NCI-H510A treated with DMSO at 0.1 percent for 48 hours (cell line): Measurements from ENCODE around the gene ARPC2.
"Not testable (repeated sequence)": the region's sequence is repeated elsewhere in the genome, so short reads cannot be mapped to it uniquely, and the experiment has no call there.

ENCODE experiments used
- DNase-seq: peaks from one replicate; lab custom pipeline; 2025; lab: John Stamatoyannopoulos, UW

The ARPC2 gene

DNA sequence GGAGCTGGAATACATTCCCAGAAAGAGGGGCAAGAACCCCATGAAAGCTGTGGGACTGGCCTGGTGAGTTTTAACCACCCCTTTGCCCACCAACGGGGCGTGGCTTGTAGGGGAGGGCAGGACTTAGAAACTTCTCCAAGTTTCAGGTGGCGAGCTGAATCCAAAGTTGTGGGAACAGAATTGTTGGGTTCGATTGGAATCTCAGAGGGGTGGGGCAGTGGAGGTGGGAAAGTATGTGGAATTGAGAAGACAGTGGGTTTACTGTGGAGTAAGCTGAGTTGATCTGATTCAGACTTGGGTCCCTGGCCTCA lies 54.5 kb downstream of the ARPC2 start:
- no peak for DNase-seq

DNA sequence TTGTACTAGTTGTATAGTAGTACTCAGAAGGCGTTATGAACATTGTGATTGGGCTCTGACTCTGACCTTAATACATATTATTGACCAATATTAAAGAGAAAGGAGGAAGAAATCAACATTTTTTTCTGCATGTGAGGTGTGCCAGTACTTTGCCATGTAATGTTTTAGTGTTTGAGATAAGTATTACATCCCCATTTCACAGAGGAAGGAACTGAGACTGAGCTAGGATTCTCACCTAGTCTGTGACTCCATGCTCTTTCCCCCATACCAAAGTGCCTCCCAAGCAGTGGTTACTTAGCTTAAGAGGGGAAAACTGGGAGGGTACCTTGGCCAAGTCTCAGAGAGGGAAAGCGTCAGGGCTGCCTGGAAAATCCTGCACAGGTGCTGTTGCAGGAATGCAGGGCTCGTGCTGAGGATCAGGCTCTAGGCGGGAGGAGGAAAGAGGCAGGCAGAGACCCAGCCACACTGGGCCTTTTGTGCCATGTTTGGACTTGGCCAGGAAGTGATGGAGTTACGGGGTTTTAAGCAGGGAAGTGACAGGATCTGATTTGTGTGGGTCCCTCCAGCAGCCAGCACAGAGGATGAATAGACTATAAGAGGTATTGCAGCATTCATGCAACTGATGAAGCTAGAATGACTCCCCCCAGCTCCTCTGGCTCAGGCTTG lies 55.0 kb downstream of the ARPC2 start:
- no peak for DNase-seq

DNA sequence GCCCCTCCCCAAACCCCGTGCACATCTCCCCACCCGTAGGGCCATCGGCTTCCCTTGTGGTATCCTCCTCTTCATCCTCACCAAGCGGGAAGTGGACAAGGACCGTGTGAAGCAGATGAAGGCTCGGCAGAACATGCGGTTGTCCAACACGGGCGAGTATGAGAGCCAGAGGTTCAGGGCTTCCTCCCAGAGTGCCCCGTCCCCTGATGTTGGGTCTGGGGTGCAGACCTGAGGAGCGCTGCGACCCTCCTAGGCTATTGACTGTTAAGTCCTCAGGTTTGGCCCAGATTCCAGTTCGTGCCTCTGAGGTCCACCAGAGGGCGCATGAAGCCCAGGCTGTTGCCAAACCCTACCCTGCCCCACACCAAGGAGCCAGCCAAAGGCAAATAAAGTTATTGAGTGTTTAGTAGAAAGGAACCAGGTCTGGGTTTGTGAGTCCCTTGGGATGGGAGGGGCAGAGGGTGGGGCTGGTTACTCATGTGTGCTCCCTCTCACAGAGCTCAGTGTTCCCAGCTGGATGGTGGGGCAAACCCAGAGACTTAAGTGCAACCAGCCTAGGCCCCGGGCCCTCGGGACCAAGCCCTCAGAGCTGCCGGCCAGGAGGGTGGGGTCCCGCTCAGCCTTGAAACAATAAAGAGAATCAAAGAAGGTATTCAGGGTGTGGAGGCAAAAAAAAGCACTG lies 55.7 kb downstream of the ARPC2 start:
- peak; percentile 64 for DNase-seq

DNA sequence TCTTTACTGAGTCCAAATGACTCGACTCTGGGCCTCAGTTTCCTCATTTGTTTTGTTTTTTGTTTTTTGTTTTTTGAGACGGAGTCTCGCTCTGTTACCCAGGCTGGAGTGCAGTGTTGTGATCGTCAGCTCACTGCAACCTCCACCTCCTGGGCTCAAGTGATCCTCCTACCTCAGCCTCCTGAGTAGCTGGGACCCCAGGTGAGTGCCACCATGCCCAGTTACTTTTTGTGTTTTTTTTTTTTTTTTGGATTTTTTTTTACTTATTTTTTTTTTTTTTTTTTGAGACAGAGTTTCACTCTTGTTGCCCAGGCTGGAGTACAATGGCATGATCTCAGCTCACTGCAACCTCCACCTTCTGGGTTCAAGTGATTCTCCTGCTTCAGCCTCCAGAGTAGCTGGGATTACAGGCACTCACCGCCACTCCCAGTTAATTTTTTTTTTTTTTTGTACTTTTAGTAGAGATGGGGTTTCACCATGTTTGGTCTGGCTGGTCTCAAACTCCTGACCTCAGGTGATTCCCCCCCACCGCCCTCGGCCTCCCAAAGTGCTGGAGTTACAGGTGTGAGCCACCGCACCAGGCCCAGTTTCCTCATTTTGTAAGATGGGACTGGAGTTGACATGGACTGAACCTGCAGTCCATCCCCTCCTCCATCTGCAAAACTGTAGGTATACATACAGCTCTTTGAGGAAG lies 56.4 kb downstream of the ARPC2 start:
- not testable (repeated sequence) for DNase-seq

DNA sequence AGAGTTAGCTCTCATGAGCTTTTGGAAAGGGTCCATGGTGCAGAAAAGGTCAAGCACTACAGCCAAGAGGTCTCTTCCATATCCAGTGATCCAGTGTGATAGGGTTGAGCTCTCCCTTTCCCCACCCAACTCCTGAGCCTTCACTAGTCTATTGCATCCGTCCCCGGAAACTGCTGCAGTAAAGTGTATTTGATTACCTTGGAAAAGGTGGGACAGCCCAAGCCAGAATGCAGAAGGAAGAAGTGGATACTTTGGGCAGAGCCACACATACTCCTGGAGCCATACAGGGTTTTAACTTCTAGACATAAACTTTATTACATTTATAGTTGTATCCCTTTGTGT lies 56.9 kb downstream of the ARPC2 start:
- no peak for DNase-seq

DNA sequence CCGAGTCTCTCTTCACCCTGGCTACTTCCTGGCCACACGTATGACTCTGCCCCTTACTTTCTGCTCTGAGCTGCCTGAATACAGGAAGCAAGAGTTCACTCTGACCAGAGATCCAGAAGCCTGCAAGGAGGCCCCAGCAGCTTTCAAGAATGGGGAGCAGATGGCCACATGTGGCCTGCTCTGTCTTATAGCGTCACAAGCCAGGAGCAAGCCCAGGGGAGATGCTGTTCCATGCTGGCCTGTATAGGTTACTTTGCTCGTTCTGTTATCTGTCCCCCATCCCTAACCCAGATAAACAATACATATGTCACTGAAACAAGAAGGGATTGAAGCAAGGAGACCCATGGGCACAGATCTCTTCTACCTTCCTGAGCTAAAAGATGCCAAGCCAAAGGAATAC lies 57.6 kb downstream of the ARPC2 start:
- no peak for DNase-seq

DNA sequence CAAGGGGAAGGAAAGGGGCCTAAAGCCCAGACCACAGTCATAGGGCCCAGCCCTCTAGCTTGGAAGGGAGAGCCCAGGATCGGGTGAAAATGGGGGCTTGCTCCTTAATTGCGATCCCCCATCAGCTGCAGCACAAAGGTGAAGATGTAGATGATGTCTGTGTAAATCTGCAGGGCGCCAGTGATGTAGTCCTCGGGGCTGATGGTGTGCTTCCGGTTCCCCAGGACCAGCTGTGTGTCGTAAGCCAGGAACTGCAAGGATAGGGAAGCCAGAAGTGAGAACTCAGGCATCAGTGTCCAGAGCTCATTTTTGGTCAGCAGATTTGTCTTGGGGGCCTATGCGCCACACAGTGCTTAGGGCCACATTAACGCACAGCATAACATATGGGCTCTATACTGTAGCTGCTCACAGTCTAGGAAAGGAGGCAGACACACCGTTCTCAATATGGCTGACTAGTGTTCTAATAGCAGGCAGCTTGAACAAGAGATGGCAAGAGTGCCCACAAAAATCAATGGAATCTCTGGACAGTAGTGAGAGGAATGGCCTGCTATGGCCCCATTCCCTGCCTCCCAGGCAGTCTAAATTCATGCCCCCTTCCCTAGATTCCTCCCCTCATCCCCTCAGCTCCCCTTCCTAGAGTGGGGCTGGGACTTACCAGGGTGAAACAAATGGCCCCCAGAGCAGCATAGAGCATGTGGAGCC lies 58.5 kb downstream of the ARPC2 start:
- no peak for DNase-seq

DNA sequence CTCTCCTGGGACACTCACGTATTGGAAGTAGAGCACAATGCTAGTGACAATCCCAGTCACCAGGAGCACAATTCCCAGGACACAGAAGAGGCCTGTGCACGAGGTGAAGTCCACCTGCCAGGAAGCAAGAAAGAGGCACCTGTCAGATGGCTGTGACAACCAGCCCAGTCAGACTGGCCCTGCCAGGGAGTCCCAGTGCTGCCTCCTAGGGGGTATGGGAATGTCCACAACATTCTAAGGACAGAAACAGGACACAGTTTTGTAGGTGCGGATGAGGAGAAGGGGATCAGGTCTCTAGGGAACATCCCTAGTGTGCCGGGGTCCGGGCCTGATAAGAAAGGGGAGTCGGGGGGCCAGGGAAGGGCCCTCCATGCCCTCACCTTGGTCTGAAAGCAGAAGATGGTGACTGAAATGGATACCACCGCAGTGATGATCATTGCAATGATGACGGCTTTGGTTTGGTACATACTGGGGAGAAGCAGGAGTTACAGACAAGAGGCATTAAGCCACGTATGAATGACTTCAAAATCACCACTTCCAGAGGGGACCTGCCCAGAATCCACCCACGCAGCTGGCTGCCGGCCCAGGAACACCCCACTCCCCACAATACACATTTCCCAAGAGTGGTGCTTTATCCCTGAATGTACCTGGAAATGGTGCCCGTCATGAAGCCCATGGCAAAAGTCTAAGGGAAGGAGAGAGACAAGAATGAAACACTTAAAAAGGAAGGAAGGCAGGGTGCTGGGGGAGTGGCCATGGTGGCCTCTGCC lies 60.2 kb downstream of the ARPC2 start:
- DNase-seq = no peak

DNA sequence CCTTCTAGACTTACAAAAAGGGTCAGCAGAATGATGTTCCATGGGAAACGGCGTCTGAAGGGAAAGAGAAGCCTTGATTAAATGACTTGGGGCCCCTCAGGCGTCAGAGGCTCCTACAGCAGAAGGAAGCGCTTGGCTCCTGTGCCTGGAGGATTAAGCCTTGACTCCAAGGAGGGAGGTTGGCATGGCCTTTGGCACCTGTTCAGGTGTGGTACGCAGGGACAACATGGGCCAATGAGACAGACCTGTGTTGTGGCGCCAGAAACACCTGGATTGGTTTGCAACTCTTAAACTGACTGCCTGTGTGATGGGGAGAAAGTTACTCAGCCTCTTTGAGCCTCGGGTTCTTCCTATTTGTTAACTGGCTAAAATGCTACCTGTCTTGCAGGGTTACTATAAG lies 60.9 kb downstream of the ARPC2 start:
- DNase-seq = no peak

DNA sequence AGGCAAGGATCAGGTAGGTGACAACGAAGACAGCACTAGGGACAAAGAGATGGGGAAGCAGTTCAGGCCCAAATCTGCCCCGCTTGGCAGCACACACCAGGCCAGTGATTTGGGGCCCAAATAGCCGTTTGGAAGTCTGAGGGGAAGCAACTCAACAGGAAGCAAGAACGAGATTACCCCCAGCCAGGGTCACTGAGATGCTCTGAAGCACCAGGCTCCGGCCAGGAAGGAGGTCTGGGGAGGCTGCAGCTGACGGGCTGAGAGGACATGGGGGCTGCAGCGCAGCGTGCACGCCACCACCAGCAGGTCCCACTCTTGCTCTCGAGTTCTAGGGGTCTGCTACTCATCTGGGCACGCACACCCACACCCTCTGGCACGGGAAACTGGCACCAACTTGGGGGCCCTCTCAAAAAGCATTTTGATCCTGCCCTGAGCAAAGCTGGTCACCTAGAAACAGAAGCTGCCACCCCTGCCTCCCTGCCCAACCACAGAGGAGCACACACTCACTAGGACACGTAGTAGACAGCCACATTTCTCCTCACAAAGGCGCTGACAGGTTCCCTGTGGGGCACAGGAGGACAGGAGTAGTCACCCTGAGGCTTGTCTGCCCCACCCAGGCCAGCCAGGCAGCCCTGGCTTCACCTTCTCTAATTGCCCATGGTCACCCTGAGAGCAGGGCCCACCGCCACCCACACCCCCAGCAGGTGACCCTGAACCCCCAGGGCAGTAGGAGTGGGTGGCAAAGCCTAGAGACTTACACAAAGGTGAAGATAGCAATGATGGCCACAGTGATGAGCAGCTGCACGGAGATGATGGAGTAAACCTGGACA lies 61.8 kb downstream of the ARPC2 start:
- DNase-seq = no peak

DNA sequence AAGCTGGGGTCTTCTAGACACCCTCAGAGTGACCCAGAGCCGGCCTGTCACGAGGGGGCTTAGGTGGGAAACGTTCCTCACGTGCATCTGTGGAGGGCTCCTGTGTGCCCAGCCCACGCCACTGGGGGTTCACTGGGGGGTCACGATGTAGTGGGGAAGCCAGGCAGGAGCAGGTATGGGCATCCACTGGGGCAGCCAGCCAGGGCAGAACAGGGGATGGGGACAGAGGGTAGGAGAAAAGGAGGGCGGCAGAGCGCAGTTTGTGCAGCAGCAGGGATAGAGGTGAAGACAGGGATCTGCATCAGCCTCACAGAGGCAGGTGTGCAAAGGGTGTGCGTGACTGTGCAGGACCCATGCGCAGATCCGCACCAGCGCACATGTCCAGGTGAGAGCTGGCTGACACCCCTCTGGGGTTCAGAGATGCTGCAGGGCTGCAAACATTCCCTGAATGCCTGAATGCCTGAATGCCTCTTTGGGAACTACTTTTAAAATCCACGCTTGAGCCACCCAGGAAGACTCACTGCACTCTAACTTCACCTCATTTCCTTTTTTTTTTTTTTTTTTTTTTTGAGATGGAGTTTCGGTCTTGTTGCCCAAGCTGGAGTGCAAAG lies 63.4 kb downstream of the ARPC2 start:
- no peak for DNase-seq

DNA sequence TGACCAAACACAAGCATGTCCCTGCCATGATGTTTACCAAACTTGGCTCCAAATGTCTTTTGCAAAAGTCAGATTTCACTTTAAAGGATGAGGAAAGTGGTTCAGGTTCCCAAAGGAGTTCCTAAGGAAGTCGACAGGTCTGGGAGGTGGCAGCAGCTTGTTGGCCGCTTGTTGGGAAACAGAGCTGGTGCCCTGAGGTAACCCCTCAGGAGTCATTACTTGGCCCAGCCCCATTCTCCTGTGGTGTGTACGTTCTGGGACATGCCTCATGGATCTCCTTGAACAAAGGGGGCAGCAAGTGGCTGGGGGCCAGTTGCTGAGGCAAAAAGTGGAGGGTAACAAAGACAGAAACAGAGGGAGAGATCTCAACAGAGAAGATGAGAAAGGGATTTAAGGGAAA lies 64.5 kb downstream of the ARPC2 start:
- DNase-seq = no peak

DNA sequence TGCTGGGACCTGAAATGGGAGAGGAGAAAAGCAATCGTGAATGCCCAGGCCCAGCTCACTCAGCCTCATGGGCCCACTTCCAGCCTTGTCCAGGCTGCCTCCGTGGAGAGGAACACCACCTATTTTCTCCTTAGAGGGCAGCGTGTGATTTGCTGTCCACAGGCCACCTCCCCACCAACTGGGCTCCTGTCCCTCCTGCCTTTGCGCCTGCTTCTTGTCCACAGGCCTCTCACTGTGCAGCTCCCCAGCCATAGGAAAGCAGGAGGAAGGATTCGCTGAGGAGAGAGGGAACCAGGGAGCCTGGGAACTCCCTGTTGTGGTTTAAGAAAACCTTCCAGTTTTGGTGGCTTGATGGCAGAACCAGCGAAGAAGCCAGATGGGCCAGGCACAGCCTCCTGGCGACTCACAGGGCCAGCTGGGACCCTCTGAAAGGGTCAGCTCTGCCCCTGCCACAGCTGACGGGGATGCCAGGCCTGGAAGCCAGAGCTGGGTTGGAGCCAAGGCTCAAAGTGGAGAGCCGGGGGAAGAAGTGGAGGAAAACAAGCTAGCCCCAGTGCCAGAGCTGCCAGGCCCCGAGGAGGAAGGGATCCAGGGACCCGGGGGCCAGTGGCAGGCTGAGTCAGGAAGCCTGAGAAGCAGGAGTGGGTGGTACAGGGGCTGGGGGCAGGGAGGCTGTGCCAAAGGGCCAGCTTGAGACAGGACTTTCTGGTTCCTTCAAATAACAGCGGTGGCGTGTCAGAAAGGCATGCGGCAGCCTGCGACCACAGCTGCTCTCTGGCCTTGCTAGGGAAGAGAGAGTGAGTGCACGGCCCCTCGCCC lies 65.4 kb downstream of the ARPC2 start:
- no peak for DNase-seq

DNA sequence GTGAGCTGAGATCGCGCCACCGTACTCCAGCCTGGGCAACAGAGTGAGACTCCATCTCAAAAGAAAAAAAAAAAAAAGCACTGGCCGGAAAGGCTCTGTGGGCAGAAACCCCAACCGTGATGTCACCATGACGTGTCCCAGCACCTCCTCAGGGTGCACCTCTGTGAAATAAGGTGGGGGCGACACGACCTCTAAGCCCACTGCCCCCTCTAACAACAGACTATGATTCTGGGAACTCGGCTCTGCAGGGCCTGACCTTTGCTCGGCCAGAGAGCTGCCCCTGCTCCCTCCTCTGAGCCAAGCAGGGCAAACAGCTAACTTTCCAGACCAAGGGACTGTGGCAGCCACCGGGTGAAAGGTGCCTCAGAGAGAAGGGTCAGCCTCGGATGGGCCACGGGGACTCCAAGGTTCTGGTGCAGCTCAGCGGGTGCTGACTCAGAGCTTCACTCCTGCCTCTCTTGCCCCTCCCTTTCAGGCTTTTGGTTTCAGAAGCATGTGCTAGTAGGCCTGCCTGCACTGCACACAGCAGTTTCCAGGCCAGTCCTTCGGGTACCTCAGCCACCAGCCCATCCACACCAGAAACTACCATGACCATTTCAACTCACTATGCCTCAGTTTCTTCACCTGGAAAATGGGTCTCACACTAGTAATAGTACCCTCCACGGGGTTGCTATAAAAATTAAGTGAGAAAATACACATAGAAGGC lies 67.3 kb downstream of the ARPC2 start:
- no peak for DNase-seq

DNA sequence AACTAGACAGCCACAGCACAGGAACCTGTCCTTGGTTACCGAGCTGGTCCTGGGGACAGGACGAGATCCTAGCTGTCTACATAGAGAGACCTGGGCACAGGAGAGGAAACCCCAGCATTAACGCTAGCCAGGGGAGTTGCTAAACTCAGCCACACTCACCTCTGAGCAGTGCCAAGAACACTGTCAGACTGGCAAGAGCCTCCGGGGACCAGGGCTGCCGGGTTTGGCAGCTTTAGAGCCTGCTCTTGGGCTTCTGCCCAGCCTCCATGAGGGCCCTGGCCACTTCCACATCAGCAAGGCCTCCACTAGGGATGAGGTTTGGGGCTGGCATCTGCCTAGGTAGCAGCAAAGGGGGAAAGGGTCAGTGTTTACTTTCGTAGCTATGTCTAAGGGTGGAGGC lies 68.6 kb downstream of the ARPC2 start:
- DNase-seq = no peak

DNA sequence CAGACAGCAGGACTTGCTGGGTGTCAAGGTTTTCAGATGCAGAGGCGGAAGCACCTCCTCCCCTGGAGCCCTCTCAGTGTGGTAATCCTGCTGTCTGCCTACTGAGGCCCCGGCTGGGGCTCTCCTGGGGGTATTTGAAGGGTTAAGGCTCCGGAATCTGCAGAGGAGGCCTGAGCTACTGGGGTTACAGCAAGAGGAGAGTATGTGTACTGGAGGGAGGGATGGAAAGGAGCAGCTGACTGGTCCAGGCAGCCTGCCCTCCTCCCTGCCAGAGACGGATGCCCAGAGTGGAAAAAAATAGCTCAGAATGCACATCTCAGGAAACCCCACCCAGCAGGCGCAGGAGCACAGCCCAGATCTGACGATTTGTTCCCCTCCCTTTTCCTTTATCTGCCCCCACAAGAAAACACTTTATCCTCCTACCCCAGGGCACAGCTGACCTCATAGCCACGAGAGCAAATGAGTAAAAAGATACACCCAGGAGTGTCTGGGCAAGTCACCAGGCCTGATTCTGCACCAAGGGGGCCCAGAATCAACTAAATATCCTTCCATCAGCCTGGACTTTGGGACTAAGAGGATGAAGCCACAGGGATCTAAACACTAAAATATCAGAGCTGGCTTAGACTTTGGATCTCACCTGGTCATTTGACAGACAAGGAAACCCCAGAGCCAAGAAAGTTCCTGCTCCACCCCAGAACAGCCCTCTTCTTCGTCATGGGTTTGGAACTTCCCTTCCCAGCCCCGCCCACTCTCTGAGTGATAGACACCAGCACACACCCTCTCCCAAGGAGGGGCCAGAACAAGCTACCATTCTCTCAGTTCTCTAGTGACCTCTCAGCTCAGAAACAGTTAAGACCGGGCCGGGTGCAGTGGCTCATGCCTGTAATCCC lies 69.8 kb downstream of the ARPC2 start:
- peak; percentile 27 for DNase-seq

DNA sequence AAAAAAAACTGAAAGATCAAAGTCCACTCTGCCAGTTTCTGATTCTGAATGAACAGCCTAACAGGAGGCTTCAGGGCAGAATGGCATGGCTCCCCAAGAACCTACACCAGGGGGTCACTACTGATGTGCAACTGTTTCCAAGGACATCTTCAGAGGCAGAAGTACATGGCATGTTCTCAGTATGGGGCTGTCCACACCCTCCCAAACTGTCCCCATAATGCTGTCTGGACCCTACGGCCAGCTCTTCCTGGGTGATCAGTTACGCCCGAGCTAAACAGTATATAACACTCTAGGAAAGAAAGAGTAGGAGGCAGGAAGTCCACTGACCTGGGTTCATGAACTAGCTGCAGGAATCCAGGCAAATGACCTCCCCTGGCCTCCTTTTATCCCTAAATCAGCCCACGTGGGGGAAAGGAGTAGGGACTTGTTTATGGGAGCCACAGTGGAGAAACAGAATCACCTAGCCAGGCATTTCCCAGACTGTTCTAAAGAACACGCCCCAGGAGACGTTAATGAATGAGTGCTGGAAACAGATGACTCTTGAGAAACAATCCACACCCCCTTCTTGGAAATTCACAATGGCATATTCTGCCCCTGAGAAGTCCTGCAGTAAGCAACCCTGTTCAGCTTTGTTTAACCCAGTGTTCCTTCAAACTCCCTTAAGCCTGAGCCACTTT lies 72.8 kb downstream of the ARPC2 start:
- DNase-seq = no peak
